Prostate gland (tissue), 2 donors: Measurements from ENCODE around the gene XG.

ENCODE experiments used
- POLR2A ChIP-seq: fragments of 450-650 bp; IDR thresholded peaks from one replicate; pipeline ENCODE4 v1.6.1; 2016; ENCODE audit warnings: antibody characterized with exemption, mild to moderate bottlenecking
- TF ChIP-seq, protein P1 (sequence below), 4 experiments: fragments of 200-600 bp in 2 of 4; fragments of 450-650 bp in 2 of 4; sonication (generic) in 2 of 4; IDR thresholded peaks; 1 replicate in 3 of 4; 2 replicates in 1 of 4; pipeline ENCODE4 v1.5.1; 2016 to 2019; ENCODE audit warnings: antibody characterized with exemption in 4 of 4, mild to moderate bottlenecking in 2 of 4, moderate library complexity in 2 of 4

GRCh38 chrX:2708021-2708420, 43.8 kb upstream of the XG start:
- TF ChIP-seq, protein P1, sequence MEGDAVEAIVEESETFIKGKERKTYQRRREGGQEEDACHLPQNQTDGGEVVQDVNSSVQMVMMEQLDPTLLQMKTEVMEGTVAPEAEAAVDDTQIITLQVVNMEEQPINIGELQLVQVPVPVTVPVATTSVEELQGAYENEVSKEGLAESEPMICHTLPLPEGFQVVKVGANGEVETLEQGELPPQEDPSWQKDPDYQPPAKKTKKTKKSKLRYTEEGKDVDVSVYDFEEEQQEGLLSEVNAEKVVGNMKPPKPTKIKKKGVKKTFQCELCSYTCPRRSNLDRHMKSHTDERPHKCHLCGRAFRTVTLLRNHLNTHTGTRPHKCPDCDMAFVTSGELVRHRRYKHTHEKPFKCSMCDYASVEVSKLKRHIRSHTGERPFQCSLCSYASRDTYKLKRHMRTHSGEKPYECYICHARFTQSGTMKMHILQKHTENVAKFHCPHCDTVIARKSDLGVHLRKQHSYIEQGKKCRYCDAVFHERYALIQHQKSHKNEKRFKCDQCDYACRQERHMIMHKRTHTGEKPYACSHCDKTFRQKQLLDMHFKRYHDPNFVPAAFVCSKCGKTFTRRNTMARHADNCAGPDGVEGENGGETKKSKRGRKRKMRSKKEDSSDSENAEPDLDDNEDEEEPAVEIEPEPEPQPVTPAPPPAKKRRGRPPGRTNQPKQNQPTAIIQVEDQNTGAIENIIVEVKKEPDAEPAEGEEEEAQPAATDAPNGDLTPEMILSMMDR (IDR thresholded peaks at IDR 0.05): no peak
- no peak for TF ChIP-seq POLR2A
